ENCODE measurements around the gene CLEC20A. TPM values are rescaled to one million over a fixed set of nuclear protein-coding genes. Genes with fewer than 3 reads are reported as not detected.

The CLEC20A gene
- total RNA-seq, 1 experiment from 2014 or later: not detected

DNA sequence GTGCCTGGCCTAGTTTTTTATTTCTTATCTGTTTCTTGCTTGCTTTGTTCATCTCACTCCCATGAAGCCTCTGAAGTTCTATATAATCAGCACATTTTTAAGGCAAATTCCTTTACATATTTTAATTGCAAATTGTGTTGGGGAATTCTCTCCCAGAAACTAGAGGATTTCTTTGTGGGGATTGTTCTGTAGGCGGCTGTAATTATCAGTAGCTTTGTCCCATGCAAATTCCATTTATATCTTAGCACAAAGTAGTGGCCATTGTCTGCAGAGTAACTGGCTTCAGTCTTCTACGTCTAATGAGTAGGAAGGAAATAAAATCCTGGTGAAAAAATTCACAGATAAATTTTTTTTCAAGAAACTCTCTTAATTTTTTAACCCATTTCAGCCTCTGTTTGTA is 35.7 kb downstream of the CLEC20A start:
- BruUV-seq (replicated peaks): no TSS peak
- Histone ChIP-seq H3K79me2 (ENCODE audit: low read length) (no peaks in the 10 kb centered on the region), H3K27ac (ENCODE audit: low read length) (no peak overlapping the region), H3K4me1 (ENCODE audit: insufficient read depth, low read length) (peaks cover 4% of the 10 kb centered on the region), H3F3A (ENCODE audit: low read length, unreplicated experiment) (no peaks in the 10 kb centered on the region), H3K4me2 (ENCODE audit: low read length) (no peak overlapping the region), H3K9ac (ENCODE audit: low read length) (no peak overlapping the region), H3K27me3 (ENCODE audit: low read length) (no peaks in the 10 kb centered on the region), H2AFZ (ENCODE audit: low read length) (no peak overlapping the region), H3K9me3 (ENCODE audit: low read length) (no peaks in the 10 kb centered on the region), H3K36me3 (ENCODE audit: low read depth, low read length) (no peaks in the 10 kb centered on the region), H3K9me2 (replicated peaks; ENCODE audit: low read length) (no peaks in the 10 kb centered on the region), H3K4me3 (ENCODE audit: low read length) (no peak overlapping the region), H4K20me1 (ENCODE audit: low read length) (no peaks in the 10 kb centered on the region)
- intact Hi-C loops (cut with micrococcal nuclease): loop anchor here (5.0 kb wide), 1 partner anchor 44 kb away; no protein-coding TSS in a partner anchor
- ChIA-PET POLR2A (ENCODE audit: unreplicated experiment) (no interaction called here), CTCF (no interaction called here)
- ATAC-seq: no peak
- TF ChIP-seq EZH2 (IDR thresholded peaks at IDR 0.05; ENCODE audit: low read length, unreplicated experiment): no peak
- no peak for TF ChIP-seq CTCF (conservative IDR thresholded peaks at IDR 0.05; ENCODE audit: low read depth, low read length)
- TF ChIP-seq EZH2phosphoT487 (IDR thresholded peaks at IDR 0.05; ENCODE audit: borderline replicate concordance, low read length): no peak
- DNase-seq: no peak

- no peaks in the 10 kb centered on the region for H3K4me1 ChIP-seq (ENCODE audit: insufficient read depth, low read length)
- H3K9ac ChIP-seq (ENCODE audit: low read length): no peak overlapping the region
- H3K36me3 ChIP-seq (ENCODE audit: low read depth, low read length): no peaks in the 10 kb centered on the region
- H3K4me2 ChIP-seq (ENCODE audit: low read length): no peak overlapping the region
- no peaks in the 10 kb centered on the region for H4K20me1 ChIP-seq (ENCODE audit: low read length)
- no peaks in the 10 kb centered on the region for H3F3A ChIP-seq (ENCODE audit: low read length, unreplicated experiment)
- no peak overlapping the region for H3K4me3 ChIP-seq (ENCODE audit: low read length)
- intact Hi-C loops (cut with micrococcal nuclease): no loop called here
- H3K27me3 ChIP-seq (ENCODE audit: low read length): no peaks in the 10 kb centered on the region
- no peak for ATAC-seq
- H3K79me2 ChIP-seq (ENCODE audit: low read length): no peaks in the 10 kb centered on the region
- H2AFZ ChIP-seq (ENCODE audit: low read length): no peak overlapping the region
- no peak overlapping the region for H3K27ac ChIP-seq (ENCODE audit: low read length)
- ChIA-PET CTCF (no interaction called here), POLR2A (ENCODE audit: unreplicated experiment) (no interaction called here)
- no peaks in the 10 kb centered on the region for H3K9me2 ChIP-seq (replicated peaks; ENCODE audit: low read length)
- no peak for DNase-seq
- BruUV-seq (replicated peaks): no TSS peak
- no peaks in the 10 kb centered on the region for H3K9me3 ChIP-seq (ENCODE audit: low read length)
- TF ChIP-seq EZH2phosphoT487 (IDR thresholded peaks at IDR 0.05; ENCODE audit: borderline replicate concordance, low read length): no peak
- TF ChIP-seq EZH2 (IDR thresholded peaks at IDR 0.05; ENCODE audit: low read length, unreplicated experiment): no peak
- no peak for TF ChIP-seq CTCF (conservative IDR thresholded peaks at IDR 0.05; ENCODE audit: low read depth, low read length)
Measured at GRCh38 chr1:178458203-178458602, 38.6 kb downstream of the CLEC20A start.

DNA sequence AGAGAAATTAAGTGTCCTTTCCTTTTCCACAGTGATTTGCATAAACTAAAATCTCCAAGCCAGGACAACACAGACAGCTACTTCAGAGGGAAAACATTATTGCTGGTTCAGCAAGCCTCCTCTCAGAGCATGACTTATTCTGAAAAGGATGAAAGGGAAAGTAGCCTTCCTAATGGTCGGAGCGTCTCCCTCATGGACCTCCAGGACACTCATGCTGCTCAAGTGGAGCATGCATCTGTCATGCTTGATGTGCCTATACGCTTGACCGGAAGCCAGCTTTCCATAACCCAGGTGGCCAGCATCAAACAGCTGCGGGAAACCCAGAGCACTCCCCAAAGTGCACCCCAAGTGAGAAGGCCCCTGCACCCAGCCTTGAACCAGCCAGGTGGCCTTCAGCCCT is 39.1 kb downstream of the CLEC20A start:
- H3K79me2 ChIP-seq (ENCODE audit: low read length): no peaks in the 10 kb centered on the region
- TF ChIP-seq EZH2 (IDR thresholded peaks at IDR 0.05; ENCODE audit: low read length, unreplicated experiment) (no peak), CTCF (conservative IDR thresholded peaks at IDR 0.05; ENCODE audit: low read depth, low read length) (no peak), EZH2phosphoT487 (IDR thresholded peaks at IDR 0.05; ENCODE audit: borderline replicate concordance, low read length) (no peak)
- ATAC-seq (no peak), DNase-seq (no peak)
- no peaks in the 10 kb centered on the region for H3F3A ChIP-seq (ENCODE audit: low read length, unreplicated experiment)
- no peaks in the 10 kb centered on the region for H4K20me1 ChIP-seq (ENCODE audit: low read length)
- POLR2A ChIA-PET (ENCODE audit: unreplicated experiment): no interaction called here
- no peak overlapping the region for H2AFZ ChIP-seq (ENCODE audit: low read length)
- no peaks in the 10 kb centered on the region for H3K9me3 ChIP-seq (ENCODE audit: low read length)
- CTCF ChIA-PET: no interaction called here
- no peaks in the 10 kb centered on the region for H3K9me2 ChIP-seq (replicated peaks; ENCODE audit: low read length)
- no TSS peak for BruUV-seq (replicated peaks)
- no peaks in the 10 kb centered on the region for H3K4me1 ChIP-seq (ENCODE audit: insufficient read depth, low read length)
- H3K4me2 ChIP-seq (ENCODE audit: low read length): no peak overlapping the region
- H3K9ac ChIP-seq (ENCODE audit: low read length): no peak overlapping the region
- no peaks in the 10 kb centered on the region for H3K27me3 ChIP-seq (ENCODE audit: low read length)
- H3K36me3 ChIP-seq (ENCODE audit: low read depth, low read length): no peaks in the 10 kb centered on the region
- no peak overlapping the region for H3K4me3 ChIP-seq (ENCODE audit: low read length)
- H3K27ac ChIP-seq (ENCODE audit: low read length): no peak overlapping the region
- intact Hi-C loops (cut with micrococcal nuclease): no loop called here

Measured in PC-3 (cell line).